Measurements from ENCODE around the gene SRRM1. TPM values are rescaled to one million over a fixed set of nuclear protein-coding genes. Genes with fewer than 3 reads are reported as not detected.

SRRM1 gene
- total RNA-seq, 1 experiment from 2014 or later: 290 TPM

GRCh38 chr1:24683713-24684162, 40.6 kb downstream of the SRRM1 start:
- no peaks in the 10 kb centered on the region for H3K9me3 ChIP-seq (ENCODE audit: control insufficient read depth, low read depth, low read length)
- H3K18ac ChIP-seq (ENCODE audit: insufficient read length, low read depth, low read length): no peak overlapping the region
- Mint-ChIP-seq H3K36me3 (ENCODE audit: insufficient read depth in 1 of 3, low read depth in 3 of 3) (0 out of 7 replicates have a peak, but pooled peaks cover 0 to 3% (median 0%) of the 10 kb centered on the region in 3 experiments), H3K27me3 (ENCODE audit: low read depth) (no peaks in the 10 kb centered on the region), H3K4me1 (peaks cover 0 to 5% of the 10 kb centered on the region in 2 experiments), H3K4me3 (no peak overlapping the region), H3K27ac (no peak overlapping the region), H3K9me3 (no peaks in the 10 kb centered on the region)
- H3T11ph ChIP-seq (ENCODE audit: low read length): no peak overlapping the region
- H3K23me2 ChIP-seq (ENCODE audit: insufficient read length, low read depth, low read length, poor library complexity, severe bottlenecking): no peaks in the 10 kb centered on the region
- no peak overlapping the region for H3K23ac ChIP-seq (ENCODE audit: insufficient read length, low read depth, low read length)
- no peak overlapping the region for H2AK5ac ChIP-seq (ENCODE audit: insufficient read length, low read length)
- no peaks in the 10 kb centered on the region for H3K4me1 ChIP-seq (ENCODE audit: insufficient read depth, low read length)
- no peaks in the 10 kb centered on the region for H4K20me1 ChIP-seq (ENCODE audit: control insufficient read depth, insufficient read depth, insufficient read length)
- no peaks in the 10 kb centered on the region for H3K27me3 ChIP-seq (ENCODE audit: insufficient read depth, low read length)
- DNase-seq: no peak
- no peak overlapping the region for H2AFZ ChIP-seq (ENCODE audit: low read length)
- no peak overlapping the region for H2BK20ac ChIP-seq (ENCODE audit: low read depth, low read length, poor library complexity, severe bottlenecking)
- H3K79me1 ChIP-seq (ENCODE audit: insufficient read depth, low read depth, low read length, poor library complexity, severe bottlenecking): no peaks in the 10 kb centered on the region
- H4K91ac ChIP-seq (ENCODE audit: insufficient read length, low read depth, low read length): no peak overlapping the region
- H3K4ac ChIP-seq (ENCODE audit: low read depth, low read length): no peak overlapping the region
- no peaks in the 10 kb centered on the region for H3K79me2 ChIP-seq (ENCODE audit: insufficient read depth, low read length)
- no peak overlapping the region for H3K56ac ChIP-seq (ENCODE audit: insufficient read length, low read depth, low read length)
- H4K5ac ChIP-seq (ENCODE audit: insufficient read length, low read depth, low read length): no peak overlapping the region
- no peak overlapping the region for H2BK5ac ChIP-seq (ENCODE audit: insufficient read length, low read length)
- H3K9ac ChIP-seq (ENCODE audit: extremely low read depth, insufficient read length, low read length): no peak overlapping the region
- H2BK120ac ChIP-seq (ENCODE audit: low read depth, low read length, poor library complexity, severe bottlenecking): no peak overlapping the region
- no peak overlapping the region for H2BK15ac ChIP-seq (ENCODE audit: low read depth, low read length)
- H4K8ac ChIP-seq (replicated peaks; ENCODE audit: insufficient read length, low read depth, low read length): no peak overlapping the region
- no peak for TF ChIP-seq CTCF (conservative IDR thresholded peaks at IDR 0.05)
- no peak overlapping the region for H2BK12ac ChIP-seq (ENCODE audit: insufficient read length, low read depth, low read length)
- no peak overlapping the region for H3K4me2 ChIP-seq (ENCODE audit: insufficient read depth, insufficient read length, low read length)
- whole genome bisulfite sequencing (ENCODE audit: extremely low coverage, insufficient read length, low lambda C conversion rate): no CpG with 5 or more reads among the region's 6 CpGs
- H3K27ac ChIP-seq (ENCODE audit: insufficient read length, low read depth, low read length): no peak overlapping the region
- H3K14ac ChIP-seq (ENCODE audit: insufficient read depth, low read length): no peak overlapping the region
